HG03342 (cell line): ENCODE measurements around the gene XYLT1.
"Not testable (repeated sequence)": the region's sequence is repeated elsewhere in the genome, so short reads cannot be mapped to it uniquely, and the experiment has no call there.

ENCODE experiments used
- ATAC-seq: cut with Tn5 transposase; IDR thresholded peaks from one replicate; pipeline ENCODE4 v1.9.1; 2021; ENCODE audit warnings: mild to moderate bottlenecking, moderate library complexity; ENCODE audit not compliant: unreplicated experiment

Gene XYLT1

GRCh38 chr16:17488506-17488905 lies 17.7 kb upstream of the XYLT1 start:
- ATAC-seq: no peak

DNA sequence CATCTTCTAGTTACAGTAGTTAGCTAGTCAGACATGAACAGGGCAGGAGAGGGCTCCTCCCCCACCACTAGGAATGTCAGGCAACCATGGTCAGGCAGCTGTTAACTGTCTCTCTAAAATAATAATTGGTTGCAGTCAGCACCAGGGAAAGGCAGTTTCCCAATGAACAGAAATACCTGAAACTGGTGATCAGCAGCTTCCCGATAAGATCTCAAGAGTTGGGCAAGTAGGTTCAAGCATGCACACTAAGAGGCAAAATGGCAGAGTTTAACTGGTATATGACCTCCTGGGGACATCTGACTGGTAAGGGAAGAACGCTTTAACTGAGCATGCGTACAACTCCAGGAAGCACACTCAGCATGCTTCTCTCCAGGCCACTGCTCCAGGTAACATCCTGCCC lies 12.6 kb upstream of the XYLT1 start:
- no peak for ATAC-seq

GRCh38 chr16:17482341-17482740 lies 11.6 kb upstream of the XYLT1 start:
- not testable (repeated sequence) for ATAC-seq

DNA sequence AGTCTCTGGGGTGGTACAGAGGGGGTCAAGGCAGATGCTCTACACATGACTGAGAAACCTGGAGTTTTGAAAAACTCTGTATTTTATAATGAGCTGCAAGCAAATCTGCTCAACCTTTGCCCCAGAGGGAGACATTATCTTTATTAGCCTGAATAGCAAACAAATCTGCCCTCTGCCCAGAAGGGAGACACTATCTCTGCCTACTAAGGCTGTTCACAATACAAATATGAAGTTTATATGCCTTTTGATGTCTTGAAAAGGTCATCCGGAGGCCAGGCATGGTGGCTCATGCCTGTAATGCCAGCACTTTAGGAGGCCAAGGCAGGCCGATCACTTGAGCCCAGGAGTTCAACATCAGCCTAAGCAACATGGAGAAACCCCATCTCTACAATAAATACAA lies 11.0 kb upstream of the XYLT1 start:
- no peak for ATAC-seq

DNA sequence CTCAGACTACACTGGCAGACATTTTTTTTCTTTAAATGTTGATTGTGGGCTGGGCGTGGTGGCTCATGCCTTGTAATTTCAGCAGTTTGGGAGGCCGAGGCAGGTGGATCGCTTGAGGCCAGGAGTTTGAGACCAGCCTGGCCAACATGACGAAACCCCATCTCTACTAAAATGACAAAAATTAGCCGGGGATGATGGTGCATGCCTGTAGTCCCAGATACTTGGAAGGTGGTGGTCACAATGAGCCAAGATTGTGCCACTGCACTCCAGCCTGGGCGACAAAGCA lies 6.4 kb upstream of the XYLT1 start:
- ATAC-seq: not testable (repeated sequence)

DNA sequence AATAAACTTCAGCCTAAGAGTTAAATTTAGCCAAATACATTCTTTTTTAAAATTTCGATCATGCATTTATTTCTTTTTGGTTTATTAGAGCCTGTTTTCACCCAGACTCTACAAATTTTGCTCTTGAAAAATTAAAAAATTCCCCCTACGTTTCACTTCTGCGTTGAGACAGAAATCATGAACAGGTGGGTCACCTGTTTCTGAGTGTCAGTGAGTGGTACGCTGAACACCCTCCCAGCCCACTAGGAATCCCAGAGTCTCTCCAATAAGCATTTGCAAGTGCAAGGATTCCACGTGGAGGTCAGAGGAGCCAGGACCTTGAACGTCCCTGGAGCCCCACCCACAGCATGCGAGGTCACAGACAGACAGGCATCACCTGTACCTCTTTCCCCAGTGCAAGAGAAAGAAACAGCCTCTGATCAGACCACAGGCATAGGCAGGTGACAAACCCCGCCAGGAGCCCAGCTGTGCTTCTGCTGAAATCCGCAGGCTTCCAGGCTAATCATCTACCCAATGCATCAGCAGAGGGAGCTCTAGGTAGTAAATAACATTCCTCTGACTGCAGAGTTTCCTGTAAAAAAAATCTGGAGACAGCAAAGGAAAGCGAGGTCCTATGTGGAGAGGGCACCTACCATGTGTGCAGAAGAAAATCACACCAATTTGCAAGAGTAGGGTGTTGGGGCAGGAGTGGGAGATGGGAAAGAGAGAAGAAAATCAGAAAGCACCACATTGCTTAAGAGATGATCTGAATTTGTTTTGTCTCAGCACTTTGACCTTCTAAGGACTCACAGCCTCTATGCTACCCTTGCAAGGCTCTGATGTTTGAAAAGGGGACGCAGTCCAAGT lies 5.9 kb upstream of the XYLT1 start:
- ATAC-seq: no peak

GRCh38 chr16:17475104-17475503 lies 4.3 kb upstream of the XYLT1 start:
- ATAC-seq: no peak

DNA sequence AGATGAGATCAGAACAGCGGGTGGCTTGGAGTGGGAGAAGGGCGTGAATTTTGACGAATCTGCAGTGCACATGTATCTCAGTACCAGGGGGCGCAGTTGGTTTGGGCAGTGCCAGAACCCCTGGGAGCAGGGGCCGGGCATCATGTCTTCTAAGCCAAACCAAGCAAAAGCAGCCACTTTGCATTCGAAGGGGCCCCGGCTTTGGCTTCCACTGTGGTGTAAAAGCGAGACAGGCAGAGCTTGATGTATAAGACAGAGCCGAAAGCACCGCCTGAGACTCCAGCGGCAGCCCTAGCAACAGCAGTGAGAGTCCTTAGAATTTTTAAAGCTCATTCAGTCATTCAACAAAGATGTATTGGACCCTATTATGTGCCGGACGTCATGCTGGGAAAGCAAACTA lies 3.8 kb upstream of the XYLT1 start:
- no peak for ATAC-seq

GRCh38 chr16:17474037-17474436 lies 3.3 kb upstream of the XYLT1 start:
- ATAC-seq: no peak

DNA sequence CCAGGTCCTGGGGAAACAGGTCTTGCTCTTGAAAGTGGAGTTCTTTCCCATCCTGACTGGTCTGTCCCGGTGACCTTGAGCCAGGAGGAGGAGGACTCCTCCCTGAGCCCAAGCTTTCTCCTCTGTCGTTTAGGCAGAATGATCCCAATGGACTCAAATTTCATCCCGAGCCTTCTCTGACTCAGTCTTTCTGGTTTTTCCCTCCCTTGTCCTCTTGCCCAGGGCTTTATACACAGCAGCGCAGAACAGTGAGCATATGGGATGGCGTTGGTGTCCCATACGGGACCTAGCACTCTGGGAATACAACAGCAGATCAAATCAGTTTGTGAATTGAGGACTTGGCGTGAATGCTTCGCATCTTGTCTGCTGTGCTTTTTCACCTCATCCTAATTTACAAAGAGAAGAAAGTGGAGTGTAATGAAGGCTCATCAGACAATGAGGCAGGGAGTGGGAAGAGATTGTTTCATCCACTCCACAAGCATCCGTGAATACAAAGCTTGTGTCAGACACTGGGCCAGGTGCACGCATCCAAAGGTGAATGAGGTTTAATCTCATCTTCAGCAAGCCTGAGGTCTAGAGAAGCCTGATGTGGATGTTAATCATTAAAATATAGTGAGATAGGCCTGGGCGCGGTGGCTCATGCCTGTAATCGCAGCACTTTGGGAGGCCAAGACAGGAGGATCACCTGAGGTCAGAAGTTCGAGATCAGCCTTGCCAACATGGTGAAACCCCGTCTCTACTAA lies 1.1 kb upstream of the XYLT1 start:
- no peak for ATAC-seq

DNA sequence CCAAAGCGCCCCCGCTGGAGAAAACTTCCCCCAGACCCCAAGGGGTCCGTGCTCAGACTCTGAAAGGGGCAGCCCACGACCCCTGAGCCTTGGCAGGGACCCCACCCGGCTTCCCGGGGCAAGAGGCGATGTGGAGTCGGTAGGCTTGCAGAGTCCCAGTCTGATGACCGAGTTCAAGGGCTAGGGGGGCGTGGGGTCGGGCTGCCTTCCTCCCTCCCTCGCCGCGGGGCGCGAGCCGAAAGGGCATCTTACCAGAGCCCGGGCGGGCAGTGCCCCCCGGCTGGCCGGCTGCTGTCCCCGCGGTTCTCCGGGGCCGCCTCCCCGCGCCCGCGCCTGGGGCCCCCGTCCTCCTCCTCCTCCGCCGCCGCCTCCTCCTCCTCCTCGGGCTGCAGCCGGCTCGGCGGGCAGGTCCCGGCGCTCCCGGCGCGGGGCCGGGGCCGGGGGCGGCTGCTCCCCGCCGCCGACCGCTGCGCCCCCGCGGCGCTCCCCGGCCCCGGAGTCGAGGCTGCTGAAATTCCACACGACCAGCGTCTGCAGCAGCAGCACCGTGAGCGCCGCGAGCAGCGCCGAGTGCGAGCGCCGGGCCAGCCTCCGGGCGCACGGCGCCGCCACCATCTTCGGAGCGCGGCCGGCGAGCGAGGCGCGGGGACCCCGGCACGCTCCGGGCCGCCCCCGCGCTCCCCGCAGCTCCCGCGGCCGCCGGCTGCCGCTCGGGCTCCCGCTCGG lies 415 bp downstream of the XYLT1 start:
- no peak for ATAC-seq

DNA sequence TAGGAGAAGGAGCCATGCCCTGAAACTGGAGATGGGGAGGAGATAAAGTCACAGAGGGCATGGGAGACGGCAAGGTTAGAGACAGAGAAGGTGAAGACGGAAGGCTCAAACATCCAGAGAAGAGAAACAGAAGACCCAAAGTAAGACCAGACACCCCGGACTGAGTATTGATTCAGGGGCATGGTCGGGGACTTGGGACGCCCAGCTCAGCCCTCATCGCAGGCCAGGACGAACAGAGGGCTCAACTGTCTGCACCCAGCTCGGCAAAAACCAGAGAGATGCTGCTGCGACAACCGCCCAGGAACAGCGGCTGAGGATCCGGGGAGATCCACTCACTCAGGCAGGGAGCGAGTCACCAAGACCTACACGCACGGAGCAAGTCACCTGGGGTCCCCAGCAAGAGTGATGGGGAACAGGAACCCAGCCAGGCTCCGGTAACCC lies 999 bp downstream of the XYLT1 start:
- ATAC-seq: no peak

DNA sequence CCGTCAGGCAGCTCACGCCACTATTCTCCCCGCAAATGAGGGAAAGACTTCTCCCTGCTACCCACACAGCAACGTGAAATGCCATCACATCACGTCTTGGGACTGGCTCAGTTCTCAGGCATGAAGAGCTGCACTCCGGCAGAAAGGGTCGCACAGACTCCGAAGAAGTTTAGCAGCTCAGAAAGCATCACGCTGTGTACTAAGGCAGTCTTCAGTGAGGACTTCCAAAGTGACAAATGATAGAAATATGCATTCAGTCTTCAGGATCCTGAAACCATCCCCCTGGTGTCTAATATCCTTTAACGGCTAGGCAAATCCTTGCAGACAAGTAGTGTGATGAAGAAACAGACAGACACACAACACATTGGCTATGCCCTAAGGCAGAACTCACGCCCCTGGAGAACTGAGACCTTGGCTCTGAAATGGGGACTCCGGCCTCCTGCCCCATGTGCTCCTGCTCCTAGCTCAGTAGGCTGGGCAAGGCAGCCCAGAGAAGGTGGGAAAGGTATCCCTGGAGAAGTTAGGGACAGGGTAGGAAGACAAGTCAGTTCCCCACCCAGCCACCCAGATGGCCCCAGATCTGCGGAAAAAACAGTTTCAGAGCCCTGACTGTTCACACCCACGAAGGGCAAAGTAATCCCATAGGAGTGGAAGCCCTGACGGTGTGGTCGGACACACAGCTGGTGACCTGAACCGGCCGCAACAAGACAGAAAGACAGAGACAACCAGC lies 1.6 kb downstream of the XYLT1 start:
- ATAC-seq: no peak

DNA sequence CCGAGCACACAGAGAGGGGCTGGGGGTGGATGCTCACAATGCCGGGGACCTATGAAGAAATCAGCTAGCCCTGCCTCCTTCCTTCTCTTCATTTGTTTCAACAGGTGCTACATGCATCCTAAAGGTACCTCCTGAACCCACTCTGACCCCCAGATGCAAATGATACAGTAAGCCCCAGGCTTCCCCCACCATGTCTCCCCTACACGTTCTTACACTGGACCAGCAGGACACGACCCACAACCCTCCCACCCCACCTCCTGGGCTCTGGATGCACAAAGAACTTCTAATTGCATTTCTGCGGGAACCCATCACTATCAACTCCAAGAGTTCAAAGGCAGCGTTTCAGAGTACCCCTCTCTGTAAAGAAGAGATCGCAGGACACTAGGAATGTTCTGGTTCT lies 2.1 kb downstream of the XYLT1 start:
- ATAC-seq: no peak

- ATAC-seq: no peak
Measured at GRCh38 chr16:17467923-17468540, 2.7 kb downstream of the XYLT1 start.

- no peak for ATAC-seq
Measured at GRCh38 chr16:17466876-17467275, 3.9 kb downstream of the XYLT1 start.

DNA sequence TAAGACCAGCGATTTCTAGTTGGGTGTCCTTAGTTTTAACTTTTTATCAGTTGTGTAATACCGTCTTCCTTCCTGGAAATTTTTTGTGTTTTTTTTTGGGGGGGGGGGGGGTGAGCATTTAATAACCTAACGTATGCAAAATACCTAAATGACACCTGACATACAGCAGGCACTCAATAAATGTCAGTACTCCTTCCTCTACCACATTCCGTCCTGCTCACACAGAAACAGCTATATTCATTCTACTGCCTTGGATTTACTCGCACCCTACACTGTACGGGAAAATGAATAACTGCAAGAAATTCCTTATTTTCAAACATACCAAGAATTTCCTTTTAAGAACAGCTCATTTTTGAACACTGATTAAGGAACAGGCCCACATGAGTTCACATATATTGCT lies 5.3 kb downstream of the XYLT1 start:
- ATAC-seq: no peak

DNA sequence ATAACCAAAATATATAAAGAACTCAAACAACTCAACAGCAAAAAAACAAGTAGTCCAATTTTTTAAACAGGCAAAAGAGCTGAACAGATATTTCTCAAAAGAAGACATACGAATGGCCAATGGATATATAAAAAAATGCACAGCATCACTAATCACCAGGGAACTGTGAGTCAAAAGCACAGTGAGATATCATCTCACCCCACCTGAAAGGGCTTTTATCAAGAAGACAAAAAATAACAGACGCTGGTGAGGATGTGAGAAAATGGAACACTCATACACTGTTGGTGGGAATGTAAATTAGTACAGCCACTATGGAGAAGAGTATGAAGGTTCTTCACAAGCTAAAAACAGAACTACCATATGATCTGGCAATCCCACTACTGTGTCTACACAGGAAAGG lies 7.4 kb downstream of the XYLT1 start:
- ATAC-seq: no peak

DNA sequence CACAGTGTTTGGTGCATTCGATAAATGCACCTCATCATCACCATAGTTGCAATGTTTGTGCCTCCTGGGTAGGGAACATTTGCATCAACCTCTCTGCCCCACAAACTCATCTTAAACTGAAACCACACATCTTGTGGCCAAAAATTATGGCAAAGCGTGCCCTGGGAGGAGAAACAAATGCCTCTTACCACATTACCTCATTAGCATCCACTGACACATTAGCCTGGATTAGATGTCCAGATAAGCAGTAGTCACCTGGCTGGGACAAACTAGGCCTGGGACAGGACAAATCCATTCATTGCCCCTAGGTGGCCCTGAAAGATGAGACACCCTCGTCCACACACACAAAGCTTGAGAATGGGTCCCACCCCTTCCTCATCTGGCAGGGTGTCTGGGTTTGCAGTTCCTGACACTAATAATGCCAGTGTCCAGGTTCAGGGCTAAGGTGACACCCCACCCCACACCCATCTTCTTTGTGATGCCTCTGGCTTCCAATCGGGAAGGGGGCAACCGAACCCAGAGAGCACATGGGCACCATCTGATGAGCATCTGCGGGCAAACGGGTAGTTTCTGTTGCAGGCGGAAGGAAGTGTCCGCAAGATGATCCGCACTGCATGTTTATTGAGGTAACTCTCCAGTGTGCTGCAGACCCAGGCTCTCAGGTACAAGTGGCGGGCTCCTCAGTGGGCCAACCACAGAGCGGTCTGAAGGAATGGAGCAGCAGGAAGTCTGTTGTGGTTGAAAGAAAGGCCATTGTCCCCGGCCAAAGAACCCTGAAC lies 8.6 kb downstream of the XYLT1 start:
- ATAC-seq: no peak

DNA sequence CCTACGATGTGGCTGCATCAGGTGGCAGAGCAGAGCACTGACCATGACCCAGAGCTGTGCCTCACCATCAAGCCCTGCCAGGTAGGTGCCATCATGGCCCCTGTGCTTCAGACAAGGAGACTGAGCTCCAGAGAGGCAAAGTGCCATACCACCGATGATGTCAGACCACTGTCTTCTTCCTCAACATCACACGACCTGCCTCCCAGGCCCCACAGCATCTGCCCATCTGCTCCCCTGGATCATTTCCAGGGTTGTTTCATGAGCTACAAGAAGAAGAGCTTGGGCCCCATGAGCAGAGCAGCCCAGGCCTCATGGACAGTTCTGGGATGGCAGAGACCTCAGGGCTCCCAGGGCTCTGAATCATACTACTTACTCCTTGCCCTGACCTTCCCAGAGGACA lies 9.9 kb downstream of the XYLT1 start:
- no peak for ATAC-seq
